Loucy (cell line): ENCODE data around the gene AMOTL2.

Source experiments
- CTCF ChIP-seq: fragments of 200-600 bp; sonication (generic); conservative IDR thresholded peaks from 2 replicates; pipeline ENCODE4 v1.5.1; 2014; ENCODE audit warnings: mild to moderate bottlenecking, antibody characterized with exemption, low read length
- EZH2phosphoT487 ChIP-seq: fragments of 200-600 bp; IDR thresholded peaks from 2 replicates; pipeline ENCODE4 v1.6.1; 2018; ENCODE audit warnings: antibody characterized with exemption, mild to moderate bottlenecking, moderate library complexity, borderline replicate concordance

- TF ChIP-seq CTCF (no peak), EZH2phosphoT487 (no peak)
Measured at GRCh38 chr3:134350266-134350665, 24.0 kb downstream of the AMOTL2 start.
